ENCODE measurements around the gene LBHD1.
"Not testable (repeated sequence)": the region's sequence is repeated elsewhere in the genome, so short reads cannot be mapped to it uniquely, and the experiment has no call there.

LBHD1 gene

GRCh38 chr11:62621567-62622470 is 50.2 kb downstream of the LBHD1 start, which contains the start of gene B3GAT3:
B3GAT3 (minus strand) TSS chr11:62621986; CDS start chr11:62621947, 39 bp downstream.
- DNase-seq, result peak; percentile 64 to 99 (median 96)

DNA sequence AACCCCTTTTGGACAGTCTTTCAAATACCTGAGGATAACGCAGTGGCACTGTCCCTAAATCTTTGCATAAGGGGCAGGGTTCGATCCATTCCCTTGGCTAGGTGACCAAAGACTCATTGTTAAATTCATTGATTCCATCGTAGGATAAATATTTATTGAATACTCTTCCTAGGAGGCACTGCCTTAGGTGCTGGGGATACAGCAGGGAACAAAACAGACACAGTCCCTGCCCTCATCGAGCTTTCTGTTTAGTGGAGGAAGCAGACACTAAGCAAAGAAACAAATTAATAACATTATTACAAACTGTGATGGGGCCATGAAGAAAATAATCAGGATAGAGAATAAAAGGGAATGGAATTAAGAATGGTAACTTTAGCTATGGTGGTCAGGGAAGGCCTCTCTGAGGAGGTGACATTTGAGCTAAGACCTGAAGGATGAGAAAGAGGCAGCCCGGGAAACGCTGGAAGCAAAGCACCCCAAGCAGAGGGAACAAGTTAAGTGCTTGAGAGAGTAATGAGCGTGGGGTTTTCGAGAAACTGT is 51.0 kb downstream of the LBHD1 start:
- DNase-seq, result no peak

DNA sequence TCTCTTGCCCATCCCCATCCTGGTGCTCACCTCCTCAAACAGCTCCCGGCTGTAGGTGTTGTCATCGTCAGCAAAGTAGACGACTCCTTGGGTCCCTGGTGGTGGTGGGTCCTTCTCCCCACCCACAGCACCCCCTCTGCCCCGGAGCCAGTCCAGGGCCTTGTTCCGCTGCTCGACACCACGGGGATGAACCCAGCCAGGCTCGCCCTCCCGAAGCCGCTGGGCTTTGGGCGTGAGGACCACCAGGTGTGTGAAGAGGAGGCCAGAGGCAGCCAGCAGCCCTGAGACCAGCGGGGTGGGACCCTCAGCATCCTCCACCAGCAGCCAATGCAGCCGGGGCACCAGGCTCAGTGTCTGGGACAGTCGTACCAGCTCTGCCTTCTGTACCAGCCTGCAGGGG is 55.1 kb downstream of the LBHD1 start:
- DNase-seq, result not testable (repeated sequence)

GRCh38 chr11:62615521-62615920 is 56.5 kb downstream of the LBHD1 start:
- DNase-seq, result no peak

DNA sequence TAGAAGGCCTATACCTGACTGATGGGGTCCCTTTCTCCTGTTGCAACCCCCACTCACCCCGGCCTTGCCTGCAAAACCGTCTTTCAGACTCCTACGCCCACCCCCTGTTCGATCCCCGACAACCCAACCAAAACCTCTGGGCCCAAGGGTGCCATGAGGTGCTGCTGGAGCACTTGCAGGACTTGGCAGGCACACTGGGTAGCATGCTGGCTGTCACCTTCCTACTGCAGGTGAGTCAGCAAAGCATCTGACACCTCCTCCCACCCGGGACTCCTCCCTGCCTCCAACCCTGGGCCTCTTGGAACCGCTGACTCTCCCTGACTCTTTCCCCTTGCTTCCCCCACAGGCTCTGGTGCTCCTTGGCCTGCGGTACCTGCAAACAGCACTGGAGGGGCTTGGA is 57.8 kb downstream of the LBHD1 start:
- peak in 39 of 56 donors; percentile 11 to 81 (median 46) for DNase-seq

GRCh38 chr11:62613291-62613778 is 58.7 kb downstream of the LBHD1 start:
- DNase-seq, result peak in 27 of 56 donors; percentile 31 to 85 (median 64)

Measured in nucleus accumbens (tissue), 56 donors.